GM23338 (cell line): Measurements from ENCODE around the gene MRPS31. TPM values are rescaled to one million over a fixed set of nuclear protein-coding genes. Genes with fewer than 3 reads are reported as not detected.

Experiments
- ATAC-seq: fragments of 200-7000 bp; cut with Tn5 transposase; 3 replicates; pipeline ENCODE4 v1.9.1; 2020
- DNase-seq: peaks from one replicate; pipeline ENCODE4 v3.0.0-alpha.2; 2015; ENCODE audit warnings: low spot score
- H2AFZ ChIP-seq: fragments of 200-600 bp; sonication (generic); 2 replicates; pipeline ENCODE4 v1.8.0; 2016; ENCODE audit warnings: antibody characterized with exemption, mild to moderate bottlenecking, moderate library complexity
- H3F3A ChIP-seq: fragments of 200-600 bp; sonication (generic); replicated peaks from 2 replicates; pipeline ENCODE4 v1.8.0; 2017; ENCODE audit warnings: antibody characterized with exemption, mixed run types, low read depth
- H3K27ac ChIP-seq: fragments of 200-600 bp; sonication (generic); 2 replicates; pipeline ENCODE4 v1.6.1; 2016; ENCODE audit warnings: low read depth
- H3K27me3 ChIP-seq: fragments of 200-600 bp; sonication (generic); 2 replicates; pipeline ENCODE4 v1.8.0; 2016; ENCODE audit warnings: mild to moderate bottlenecking, mixed run types, moderate library complexity; ENCODE audit not compliant: insufficient read depth
- H3K36me3 ChIP-seq: fragments of 200-600 bp; sonication (generic); 2 replicates; pipeline ENCODE4 v1.8.0; 2016; ENCODE audit warnings: mild to moderate bottlenecking; ENCODE audit not compliant: insufficient read depth
- H3K4me1 ChIP-seq: fragments of 200-600 bp; sonication (generic); 2 replicates; pipeline ENCODE4 v1.8.0; 2016; ENCODE audit warnings: mild to moderate bottlenecking, moderate library complexity; ENCODE audit not compliant: insufficient read depth
- H3K4me2 ChIP-seq: fragments of 200-600 bp; sonication (generic); 2 replicates; pipeline ENCODE4 v1.7.1; 2017; ENCODE audit warnings: mixed run types
- H3K4me3 ChIP-seq: fragments of 200-600 bp; sonication (generic); 2 replicates; pipeline ENCODE4 v1.6.1; 2016; ENCODE audit warnings: mixed run types
- H3K79me2 ChIP-seq: fragments of 200-600 bp; sonication (generic); replicated peaks from 2 replicates; pipeline ENCODE4 v1.8.0; 2017; ENCODE audit warnings: mild to moderate bottlenecking; ENCODE audit not compliant: insufficient read depth
- H3K9me2 ChIP-seq: fragments of 200-600 bp; sonication (generic); 2 replicates; pipeline ENCODE4 v1.8.0; 2017; ENCODE audit not compliant: insufficient read depth
- H4K20me1 ChIP-seq: fragments of 200-600 bp; sonication (generic); replicated peaks from 2 replicates; pipeline ENCODE4 v1.8.0; 2017; ENCODE audit warnings: mild to moderate bottlenecking; ENCODE audit not compliant: insufficient read depth
- H3K27ac Mint-ChIP-seq: 2 replicates; pipeline ENCODE4 v1.8.0; 2020; ENCODE audit warnings: inconsistent platforms, mild to moderate bottlenecking, moderate library complexity, mixed read lengths
- H3K27me3 Mint-ChIP-seq: 3 replicates; pipeline ENCODE4 v1.8.0; 2022; ENCODE audit warnings: low read depth, mild to moderate bottlenecking, moderate library complexity, mixed read lengths, inconsistent platforms; ENCODE audit not compliant: insufficient read depth, poor library complexity
- H3K36me3 Mint-ChIP-seq: 3 replicates; pipeline ENCODE4 v1.8.0; 2021; ENCODE audit warnings: low read depth, mild to moderate bottlenecking, inconsistent platforms, moderate library complexity, mixed read lengths
- H3K4me1 Mint-ChIP-seq: 3 replicates; pipeline ENCODE4 v1.8.0; 2020; ENCODE audit warnings: mild to moderate bottlenecking, inconsistent platforms, mixed read lengths
- H3K4me3 Mint-ChIP-seq: 3 replicates; pipeline ENCODE4 v1.8.0; 2021; ENCODE audit warnings: moderate library complexity, mild to moderate bottlenecking, inconsistent platforms, mixed read lengths
- H3K9me3 Mint-ChIP-seq: 3 replicates; pipeline ENCODE4 v1.8.0; 2020; ENCODE audit warnings: moderate library complexity, mild to moderate bottlenecking, inconsistent platforms, mixed read lengths
- CREB1 ChIP-seq: fragments of 250-450 bp; sonication (Bioruptor Pico); IDR thresholded peaks from 2 replicates; pipeline ENCODE4 v1.5.0; 2020; ENCODE audit warnings: low read depth, mild to moderate bottlenecking, moderate library complexity
- EZH2 ChIP-seq: fragments of 200-600 bp; sonication (generic); IDR thresholded peaks from one replicate; pipeline ENCODE4 v1.8.0; 2017; ENCODE audit warnings: antibody characterized with exemption, mild to moderate bottlenecking, low read depth; ENCODE audit not compliant: unreplicated experiment
- JUNB ChIP-seq: IDR thresholded peaks from one replicate; pipeline ENCODE4 v1.6.1; 2016; ENCODE audit warnings: antibody characterized with exemption; ENCODE audit not compliant: unreplicated experiment
- NANOG ChIP-seq: IDR thresholded peaks from 2 replicates; pipeline ENCODE4 v1.6.1; 2016; ENCODE audit warnings: antibody characterized with exemption, borderline replicate concordance
- POLR2AphosphoS5 ChIP-seq: IDR thresholded peaks from 2 replicates; pipeline ENCODE4 v1.6.1; 2016; ENCODE audit warnings: antibody characterized with exemption, low read depth
- STAT1 ChIP-seq: IDR thresholded peaks from one replicate; pipeline ENCODE4 v1.6.1; 2016; ENCODE audit warnings: antibody characterized with exemption; ENCODE audit not compliant: unreplicated experiment
- ZNF331 ChIP-seq: fragments of 250-450 bp; sonication (Bioruptor Pico); IDR thresholded peaks from 2 replicates; pipeline ENCODE4 v1.5.0; 2020; ENCODE audit warnings: low read depth, mild to moderate bottlenecking, moderate library complexity
- long read RNA-seq: library from polyadenylated mRNA; unstranded; transcript quantifications from one replicate; pipeline ENCODE4 v2.0.0, GENCODE V29; 2020; ENCODE audit not compliant: unreplicated experiment
- polyA plus RNA-seq: library from polyadenylated mRNA; unstranded; fragments of >200 nt; fragmentation: Nextera tagmentation; extraction: Ambion mirVana; gene quantifications from 2 replicates; pipeline ENCODE4 v1.2.1, GENCODE V29; 2016
- total RNA-seq: library from RNA; depleted of rRNA; stranded (reverse); fragments of >200 nt; shearing (Covaris generic); gene quantifications from 2 replicates; pipeline ENCODE4 v1.2.3, GENCODE V29; 2014; rRNA removed
- TF ChIP-seq, protein P1 (sequence below), 2 experiments: fragments of 200-600 bp in 1 of 2; sonication (generic) in 1 of 2; conservative IDR thresholded peaks; 2 replicates each; pipeline versions ENCODE4 v1.5.1 to v1.6.1; 2016 to 2017; ENCODE audit warnings: antibody characterized with exemption in 2 of 2, low read depth in 2 of 2, mild to moderate bottlenecking in 2 of 2, moderate library complexity in 1 of 2
- TF ChIP-seq, protein P2 (sequence below): IDR thresholded peaks from one replicate; pipeline ENCODE4 v1.6.1; 2018; ENCODE audit warnings: antibody characterized with exemption; ENCODE audit not compliant: unreplicated experiment
- TF ChIP-seq, protein P3 (sequence below): IDR thresholded peaks from 2 replicates; pipeline ENCODE4 v1.6.1; 2016; ENCODE audit warnings: antibody characterized with exemption

The MRPS31 gene
- 26.1 and 26.8 TPM in 2 replicates for total RNA-seq
- polyA plus RNA-seq, result 62.2 and 62.7 TPM in 2 replicates
- long read RNA-seq, transcript MRPS31-201 (7 exons, 1,462 nt), result major isoform, 16 of 45 reads
- long read RNA-seq, partial matches to known transcripts, result 23 of 45 reads
- long read RNA-seq, other reads (novel, unspliced or antisense), result 6 of 45 reads

DNA sequence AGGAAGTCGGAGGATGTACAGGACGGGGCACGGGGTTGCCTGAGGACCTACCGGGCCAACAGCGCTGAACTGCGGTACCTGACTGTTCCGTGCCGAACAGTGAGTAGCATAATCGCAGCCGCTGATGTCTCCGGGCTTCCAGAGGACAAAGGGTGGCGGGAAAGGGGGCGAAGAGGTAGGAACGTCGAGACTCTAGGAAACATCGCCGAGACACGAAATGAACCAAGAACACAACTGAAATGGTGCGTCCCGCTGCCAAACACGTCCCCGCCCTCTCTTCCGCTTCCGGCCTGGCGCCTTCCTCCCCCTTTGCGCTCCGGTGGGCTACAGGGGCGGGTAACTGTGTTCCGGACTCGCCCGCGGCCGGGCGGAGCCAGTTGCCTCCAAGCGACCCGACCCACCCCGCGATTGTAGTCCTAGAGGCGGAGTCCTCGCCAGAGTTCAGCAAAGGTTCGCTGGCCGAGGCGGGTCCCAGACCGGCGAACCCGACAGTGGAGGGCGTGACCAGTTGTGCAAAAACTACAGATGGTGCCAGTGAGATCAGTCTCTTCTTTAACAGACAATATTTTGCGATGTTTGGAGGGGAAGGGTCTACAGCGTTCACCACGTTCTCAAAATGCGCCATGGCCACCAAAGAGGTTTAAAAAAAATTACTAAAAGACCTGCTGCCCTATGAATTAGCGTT, at the start of gene MRPS31:
MRPS31 (minus strand) TSS at position 257 of the 685 bp plus-strand sequence; CDS start at position 203, 54 bp downstream.
- ATAC-seq, result peak; percentile 100

DNA sequence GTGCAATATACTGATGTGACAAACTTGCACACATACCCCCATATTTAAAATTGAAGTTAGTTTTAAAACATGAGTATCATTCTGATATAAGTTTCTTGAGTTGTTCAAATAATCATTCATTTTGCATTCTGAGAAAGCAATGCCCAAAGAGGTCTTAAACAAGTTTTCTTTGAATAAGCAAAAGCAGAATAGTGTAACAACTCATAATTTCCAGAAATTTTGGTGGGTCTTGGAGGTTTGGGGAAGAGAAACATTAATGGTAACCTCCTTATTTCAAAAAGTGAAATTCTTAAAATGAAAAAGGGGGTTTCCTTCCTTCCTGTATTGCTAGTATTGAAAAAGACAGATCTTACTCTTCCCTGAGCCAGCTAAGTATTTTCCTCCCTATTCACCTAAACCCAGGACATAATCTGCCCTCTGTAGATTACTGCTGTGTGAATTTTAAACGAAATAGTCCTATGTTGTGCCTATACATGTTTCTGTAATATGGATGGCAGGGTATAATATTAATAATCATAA, 48.9 kb upstream of the MRPS31 start:
- peaks cover 14% of the 10 kb centered on the region; the same call in 2 of the 3 replicates for H3K9me3 Mint-ChIP-seq
- ATAC-seq (no peak), DNase-seq (no peak)
- no peaks in the 10 kb centered on the region for H3K4me1 ChIP-seq
- H4K20me1 ChIP-seq, result no peaks in the 10 kb centered on the region
- H3K4me3 ChIP-seq, result no peak overlapping the region
- H3K27me3 ChIP-seq, result no peaks in the 10 kb centered on the region
- H3K4me1 Mint-ChIP-seq, result no peaks in the 10 kb centered on the region
- H3K9me2 ChIP-seq, result no peaks in the 10 kb centered on the region
- H3K36me3 Mint-ChIP-seq, result peaks cover 5% of the 10 kb centered on the region; the same call in 2 of the 3 replicates
- no peaks in the 10 kb centered on the region for H3K27me3 Mint-ChIP-seq
- H3F3A ChIP-seq, result no peaks in the 10 kb centered on the region
- H3K36me3 ChIP-seq, result no peaks in the 10 kb centered on the region
- H3K27ac Mint-ChIP-seq, result no peak overlapping the region
- H3K4me3 Mint-ChIP-seq, result no peak overlapping the region
- H2AFZ ChIP-seq, result no peak overlapping the region
- no peak overlapping the region for H3K27ac ChIP-seq
- H3K4me2 ChIP-seq, result no peak overlapping the region
- no peaks in the 10 kb centered on the region for H3K79me2 ChIP-seq
- TF ChIP-seq JUNB (no peak), STAT1 (no peak), EZH2 (no peak), CREB1 (CRISPR knock-in tag) (no peak), ZNF331 (CRISPR knock-in tag) (no peak)
- TF ChIP-seq, protein P1, sequence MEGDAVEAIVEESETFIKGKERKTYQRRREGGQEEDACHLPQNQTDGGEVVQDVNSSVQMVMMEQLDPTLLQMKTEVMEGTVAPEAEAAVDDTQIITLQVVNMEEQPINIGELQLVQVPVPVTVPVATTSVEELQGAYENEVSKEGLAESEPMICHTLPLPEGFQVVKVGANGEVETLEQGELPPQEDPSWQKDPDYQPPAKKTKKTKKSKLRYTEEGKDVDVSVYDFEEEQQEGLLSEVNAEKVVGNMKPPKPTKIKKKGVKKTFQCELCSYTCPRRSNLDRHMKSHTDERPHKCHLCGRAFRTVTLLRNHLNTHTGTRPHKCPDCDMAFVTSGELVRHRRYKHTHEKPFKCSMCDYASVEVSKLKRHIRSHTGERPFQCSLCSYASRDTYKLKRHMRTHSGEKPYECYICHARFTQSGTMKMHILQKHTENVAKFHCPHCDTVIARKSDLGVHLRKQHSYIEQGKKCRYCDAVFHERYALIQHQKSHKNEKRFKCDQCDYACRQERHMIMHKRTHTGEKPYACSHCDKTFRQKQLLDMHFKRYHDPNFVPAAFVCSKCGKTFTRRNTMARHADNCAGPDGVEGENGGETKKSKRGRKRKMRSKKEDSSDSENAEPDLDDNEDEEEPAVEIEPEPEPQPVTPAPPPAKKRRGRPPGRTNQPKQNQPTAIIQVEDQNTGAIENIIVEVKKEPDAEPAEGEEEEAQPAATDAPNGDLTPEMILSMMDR (conservative IDR thresholded peaks at IDR 0.05; ENCODE audit: low read depth in 2 of 2), result no peak
- TF ChIP-seq, protein P2, sequence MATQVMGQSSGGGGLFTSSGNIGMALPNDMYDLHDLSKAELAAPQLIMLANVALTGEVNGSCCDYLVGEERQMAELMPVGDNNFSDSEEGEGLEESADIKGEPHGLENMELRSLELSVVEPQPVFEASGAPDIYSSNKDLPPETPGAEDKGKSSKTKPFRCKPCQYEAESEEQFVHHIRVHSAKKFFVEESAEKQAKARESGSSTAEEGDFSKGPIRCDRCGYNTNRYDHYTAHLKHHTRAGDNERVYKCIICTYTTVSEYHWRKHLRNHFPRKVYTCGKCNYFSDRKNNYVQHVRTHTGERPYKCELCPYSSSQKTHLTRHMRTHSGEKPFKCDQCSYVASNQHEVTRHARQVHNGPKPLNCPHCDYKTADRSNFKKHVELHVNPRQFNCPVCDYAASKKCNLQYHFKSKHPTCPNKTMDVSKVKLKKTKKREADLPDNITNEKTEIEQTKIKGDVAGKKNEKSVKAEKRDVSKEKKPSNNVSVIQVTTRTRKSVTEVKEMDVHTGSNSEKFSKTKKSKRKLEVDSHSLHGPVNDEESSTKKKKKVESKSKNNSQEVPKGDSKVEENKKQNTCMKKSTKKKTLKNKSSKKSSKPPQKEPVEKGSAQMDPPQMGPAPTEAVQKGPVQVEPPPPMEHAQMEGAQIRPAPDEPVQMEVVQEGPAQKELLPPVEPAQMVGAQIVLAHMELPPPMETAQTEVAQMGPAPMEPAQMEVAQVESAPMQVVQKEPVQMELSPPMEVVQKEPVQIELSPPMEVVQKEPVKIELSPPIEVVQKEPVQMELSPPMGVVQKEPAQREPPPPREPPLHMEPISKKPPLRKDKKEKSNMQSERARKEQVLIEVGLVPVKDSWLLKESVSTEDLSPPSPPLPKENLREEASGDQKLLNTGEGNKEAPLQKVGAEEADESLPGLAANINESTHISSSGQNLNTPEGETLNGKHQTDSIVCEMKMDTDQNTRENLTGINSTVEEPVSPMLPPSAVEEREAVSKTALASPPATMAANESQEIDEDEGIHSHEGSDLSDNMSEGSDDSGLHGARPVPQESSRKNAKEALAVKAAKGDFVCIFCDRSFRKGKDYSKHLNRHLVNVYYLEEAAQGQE, result no peak

More for the DNA sequence above, at the start of gene MRPS31:
- Histone ChIP-seq H3K27ac (peak within 1 kb of the TSS; percentile 97), H3K4me1 (peaks cover 5% of the 10 kb centered on the region), H3K27me3 (no peaks in the 10 kb centered on the region), H3K36me3 (peaks cover 5% of the 10 kb centered on the region; the same call in 1 of the 2 replicates), H2AFZ (peak within 1 kb of the TSS; percentile 96), H3K79me2 (peaks cover 15% of the 10 kb centered on the region), H3K4me3 (peak within 1 kb of the TSS; percentile 84), H3K4me2 (peak within 1 kb of the TSS; percentile 92), H4K20me1 (no peaks in the 10 kb centered on the region), H3F3A (no peaks in the 10 kb centered on the region), H3K9me2 (no peaks in the 10 kb centered on the region)
- H3K4me3 Mint-ChIP-seq, result peak within 1 kb of the TSS; percentile 98
- no peaks in the 10 kb centered on the region; the same call in 2 of the 3 replicates for H3K36me3 Mint-ChIP-seq
- DNase-seq, result peak; percentile 98
- peak within 1 kb of the TSS; percentile 96 for H3K27ac Mint-ChIP-seq
- H3K27me3 Mint-ChIP-seq, result peaks cover 2% of the 10 kb centered on the region
- H3K4me1 Mint-ChIP-seq, result peaks cover 5% of the 10 kb centered on the region
- TF ChIP-seq, protein P3, sequence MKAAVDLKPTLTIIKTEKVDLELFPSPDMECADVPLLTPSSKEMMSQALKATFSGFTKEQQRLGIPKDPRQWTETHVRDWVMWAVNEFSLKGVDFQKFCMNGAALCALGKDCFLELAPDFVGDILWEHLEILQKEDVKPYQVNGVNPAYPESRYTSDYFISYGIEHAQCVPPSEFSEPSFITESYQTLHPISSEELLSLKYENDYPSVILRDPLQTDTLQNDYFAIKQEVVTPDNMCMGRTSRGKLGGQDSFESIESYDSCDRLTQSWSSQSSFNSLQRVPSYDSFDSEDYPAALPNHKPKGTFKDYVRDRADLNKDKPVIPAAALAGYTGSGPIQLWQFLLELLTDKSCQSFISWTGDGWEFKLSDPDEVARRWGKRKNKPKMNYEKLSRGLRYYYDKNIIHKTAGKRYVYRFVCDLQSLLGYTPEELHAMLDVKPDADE, result peak; percentile 91
- TF ChIP-seq, protein P2, result peak; percentile 33
- TF ChIP-seq CREB1 (CRISPR knock-in tag) (peak; percentile 74), POLR2AphosphoS5 (peak; percentile 97), NANOG (no peak)
- H3K9me3 Mint-ChIP-seq, result no peaks in the 10 kb centered on the region
